HepG2 (cell line): ENCODE results near the gene CEP43. TPM values are rescaled to one million over a fixed set of nuclear protein-coding genes. Genes with fewer than 3 reads are reported as not detected.
A peak's percentile ranks its signal among the peaks of the same experiment; 100 is the strongest.

Source experiments
- AGO1 ChIP-seq: fragments of 200-400 bp; formaldehyde crosslinking; IDR thresholded peaks from 2 replicates; pipeline ENCODE4 v1.6.1; 2017; ENCODE audit warnings: mild to moderate bottlenecking, low read depth, low read length, moderate library complexity; ENCODE audit not compliant: poor library complexity, severe bottlenecking
- GATAD2A ChIP-seq: IDR thresholded peaks from 2 replicates; pipeline ENCODE4 v1.6.1; 2016
- GFI1 ChIP-seq: sonication (generic); formaldehyde crosslinking; IDR thresholded peaks from 2 replicates; pipeline ENCODE4 v1.5.0; 2020; ENCODE audit warnings: missing genetic modification reagents, mild to moderate bottlenecking, borderline replicate concordance
- HBP1 ChIP-seq: IDR thresholded peaks from 2 replicates; pipeline ENCODE4 v1.6.1; 2016; ENCODE audit warnings: low read depth, control low read depth
- MAFG ChIP-seq: sonication (generic); formaldehyde crosslinking; IDR thresholded peaks from 2 replicates; pipeline ENCODE4 v1.5.1; 2020; ENCODE audit warnings: mild to moderate bottlenecking, missing genetic modification reagents
- MNT ChIP-seq: fragments of 450-650 bp; IDR thresholded peaks from 2 replicates; pipeline ENCODE4 v1.6.1; 2016
- NFYB ChIP-seq: sonication (generic); formaldehyde crosslinking; IDR thresholded peaks from 2 replicates; pipeline ENCODE4 v1.4.0; 2020; ENCODE audit warnings: missing genetic modification reagents
- PAXIP1 ChIP-seq: sonication (generic); formaldehyde crosslinking; conservative IDR thresholded peaks from 2 replicates; pipeline ENCODE4 v1.4.0; 2020; ENCODE audit warnings: mild to moderate bottlenecking, missing genetic modification reagents, moderate library complexity
- TEAD3 ChIP-seq: optimal IDR thresholded peaks from 2 replicates; pipeline ENCODE3; 2016; ENCODE audit warnings: borderline replicate concordance
- TFDP1 ChIP-seq: IDR thresholded peaks from 2 replicates; pipeline ENCODE4 v1.6.1; 2016; ENCODE audit warnings: missing compliant biosample characterization, missing genetic modification reagents, borderline replicate concordance
- ZNF224 ChIP-seq: sonication (generic); formaldehyde crosslinking; IDR thresholded peaks from 2 replicates; pipeline ENCODE4 v1.5.0; 2020; ENCODE audit warnings: mild to moderate bottlenecking, missing genetic modification reagents
- polyA plus RNA-seq, 8 experiments: library from polyadenylated mRNA; depleted of rRNA in 3 of 8; stranded (reverse) in 7 of 8; unstranded in 1 of 8; fragments of >200 nt; fragmentation: Illumina TruSeq in 4 of 8; extraction: Trizol in 4 of 8; gene quantifications; 2 replicates each; pipeline versions ENCODE4 v1.2.1 to v1.2.3, GENCODE V29; 2011 to 2016; ENCODE audit warnings: low read depth in 4 of 8, missing spikeins in 1 of 8, mixed read lengths in 1 of 8; ENCODE audit not compliant: insufficient read depth in 1 of 8
- total RNA-seq, 5 experiments: library from RNA; depleted of rRNA; stranded (reverse); fragments of >200 nt; fragmentation: Illumina TruSeq; extraction: Trizol; gene quantifications; 2 replicates each; pipeline ENCODE4 v1.2.3, GENCODE V29; 2016; ENCODE audit warnings: low read depth in 1 of 5
- TF ChIP-seq, protein P1 (sequence below): sonication (generic); formaldehyde crosslinking; IDR thresholded peaks from 2 replicates; pipeline ENCODE4 v1.4.0; 2020; ENCODE audit warnings: missing genetic modification reagents
- TF ChIP-seq, protein P2 (sequence below): sonication (generic); formaldehyde crosslinking; IDR thresholded peaks from 2 replicates; pipeline ENCODE4 v1.5.0; 2020; ENCODE audit warnings: missing genetic modification reagents
- TF ChIP-seq, protein P3 (sequence below): sonication (generic); formaldehyde crosslinking; IDR thresholded peaks from 2 replicates; pipeline ENCODE4 v1.4.0; 2020; ENCODE audit warnings: missing genetic modification reagents, borderline replicate concordance

CEP43 gene
- total and polyA plus RNA-seq, 2 of the 13 experiments (the other 11 are each of a cell fraction or from before 2014, with no cell fraction given), result 29.3 to 73.9 TPM

- no peak for TF ChIP-seq GATAD2A (CRISPR knock-in tag)
- TF ChIP-seq NFYB (CRISPR knock-in tag), result peak; percentile 66
- TF ChIP-seq MNT, result peak; percentile 54; the same call in 1 of the 2 replicates
- no peak for TF ChIP-seq GFI1 (CRISPR knock-in tag)
- no peak for TF ChIP-seq AGO1
- 0 out of 2 replicates have a peak, but pooled peaks have one; percentile 13 for TF ChIP-seq ZNF224
- peak; percentile 98 for TF ChIP-seq TFDP1 (CRISPR knock-in tag)
- TF ChIP-seq PAXIP1 (CRISPR knock-in tag), result no peak
- no peak for TF ChIP-seq TEAD3 (CRISPR knock-in tag)
- no peak for TF ChIP-seq MAFG (CRISPR knock-in tag)
- TF ChIP-seq HBP1 (CRISPR knock-in tag), result peak; percentile 99
- TF ChIP-seq, protein P1, sequence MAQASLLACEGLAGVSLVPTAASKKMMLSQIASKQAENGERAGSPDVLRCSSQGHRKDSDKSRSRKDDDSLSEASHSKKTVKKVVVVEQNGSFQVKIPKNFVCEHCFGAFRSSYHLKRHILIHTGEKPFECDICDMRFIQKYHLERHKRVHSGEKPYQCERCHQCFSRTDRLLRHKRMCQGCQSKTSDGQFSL (CRISPR knock-in tag), result peak; percentile 65; the same call in 1 of the 2 replicates
- TF ChIP-seq, protein P2, sequence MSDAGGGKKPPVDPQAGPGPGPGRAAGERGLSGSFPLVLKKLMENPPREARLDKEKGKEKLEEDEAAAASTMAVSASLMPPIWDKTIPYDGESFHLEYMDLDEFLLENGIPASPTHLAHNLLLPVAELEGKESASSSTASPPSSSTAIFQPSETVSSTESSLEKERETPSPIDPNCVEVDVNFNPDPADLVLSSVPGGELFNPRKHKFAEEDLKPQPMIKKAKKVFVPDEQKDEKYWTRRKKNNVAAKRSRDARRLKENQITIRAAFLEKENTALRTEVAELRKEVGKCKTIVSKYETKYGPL, result peak; percentile 5; the same call in 1 of the 2 replicates
- TF ChIP-seq, protein P3, sequence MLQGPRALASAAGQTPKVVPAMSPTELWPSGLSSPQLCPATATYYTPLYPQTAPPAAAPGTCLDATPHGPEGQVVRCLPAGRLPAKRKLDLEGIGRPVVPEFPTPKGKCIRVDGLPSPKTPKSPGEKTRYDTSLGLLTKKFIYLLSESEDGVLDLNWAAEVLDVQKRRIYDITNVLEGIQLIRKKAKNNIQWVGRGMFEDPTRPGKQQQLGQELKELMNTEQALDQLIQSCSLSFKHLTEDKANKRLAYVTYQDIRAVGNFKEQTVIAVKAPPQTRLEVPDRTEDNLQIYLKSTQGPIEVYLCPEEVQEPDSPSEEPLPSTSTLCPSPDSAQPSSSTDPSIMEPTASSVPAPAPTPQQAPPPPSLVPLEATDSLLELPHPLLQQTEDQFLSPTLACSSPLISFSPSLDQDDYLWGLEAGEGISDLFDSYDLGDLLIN (CRISPR knock-in tag), result peak; percentile 24; the same call in 1 of the 2 replicates
These were observed 697 bp upstream of the CEP43 start (continued) for GRCh38 chr6:166998256-166999144.
